K562 (cell line): ENCODE measurements around the gene EGFL6. TPM values are rescaled to one million over a fixed set of nuclear protein-coding genes. Genes with fewer than 3 reads are reported as not detected.

Experiments used
- ATAC-seq: fragments of 200-7000 bp; cut with Tn5 transposase; 3 replicates; pipeline ENCODE4 v1.9.1; 2020; ENCODE audit warnings: moderate library complexity
- Bru-seq: library from RNA; stranded (reverse); fragments of 400-500 nt; gene quantifications from one replicate; lab custom pipeline; 2021; lab: Mats Ljungman, UMichigan
- BruChase-seq, 2 experiments: library from RNA; stranded (reverse); fragments of 400-500 nt; gene quantifications; one replicate each; lab custom pipeline; 2021; lab: Mats Ljungman, UMichigan
- BruUV-seq: library from RNA; stranded (reverse); fragments of 400-500 nt; replicated peaks from 2 replicates; lab custom pipeline; 2021; lab: Mats Ljungman, UMichigan
- CTCF ChIA-PET: fragments of 300-600 bp; formaldehyde crosslinking; extraction: SDS; loops from one replicate; lab custom pipeline; 2021; ENCODE audit warnings: low intra/inter-chr PET ratio; lab: Yijun Ruan, JAX
- POLR2A ChIA-PET: fragments of 300-600, 350-650 bp; sonication (Branson Sonifier 250); formaldehyde crosslinking; extraction: SDS; loops from one replicate; lab custom pipeline; 2021; ENCODE audit warnings: antibody characterized with exemption, inconsistent platforms; lab: Yijun Ruan, JAX
- DNase-seq, 4 experiments: peaks; one replicate each; pipeline versions ENCODE4 v3.0.0 to v3.0.0-alpha.2; 2011 to 2018; ENCODE audit warnings: low spot score in 3 of 4, mixed read lengths in 3 of 4; ENCODE audit errors: extremely low read depth in 1 of 4
- FAIRE-seq: peaks from 2 replicates; lab custom pipeline; 2011; peaks lifted over from hg19 to GRCh38; lab: Jason Lieb, UNC
- H2AFZ ChIP-seq: 2 replicates; pipeline ENCODE4 v1.6.0; 2011; ENCODE audit warnings: low read depth, low read length, control low read depth, inconsistent platforms
- H3K27ac ChIP-seq: fragments of 200-600 bp; 3 replicates; pipeline ENCODE4 v1.8.0; 2011; ENCODE audit warnings: low read depth, mild to moderate bottlenecking, control low read depth, inconsistent platforms, low read length, moderate library complexity, mixed read lengths; ENCODE audit errors: extremely low read depth
- H3K27me3 ChIP-seq, 2 experiments: fragments of 300-600 bp in 1 of 2; 2 replicates in 1 of 2; 3 replicates in 1 of 2; pipeline versions ENCODE4 v1.6.0 to v1.8.0; 2011; ENCODE audit warnings: inconsistent platforms in 2 of 2, low read length in 2 of 2, mild to moderate bottlenecking in 1 of 2, mixed read lengths in 1 of 2, moderate library complexity in 1 of 2; ENCODE audit not compliant: control insufficient read depth in 2 of 2, insufficient read depth in 2 of 2
- H3K36me3 ChIP-seq: fragments of 300-600 bp; 3 replicates; pipeline ENCODE4 v1.8.0; 2011; ENCODE audit warnings: mild to moderate bottlenecking, low read length, inconsistent platforms; ENCODE audit not compliant: control insufficient read depth, insufficient read depth
- H3K4me1 ChIP-seq, 2 experiments: fragments of 200-600 bp in 1 of 2; replicated peaks in 1 of 2; 2 replicates in 1 of 2; 3 replicates in 1 of 2; pipeline versions ENCODE4 v1.5.1 to v1.8.0; 2011; ENCODE audit warnings: inconsistent platforms in 2 of 2, low read length in 2 of 2, mild to moderate bottlenecking in 1 of 2, mixed read lengths in 1 of 2, moderate library complexity in 1 of 2; ENCODE audit not compliant: control insufficient read depth in 2 of 2, insufficient read depth in 2 of 2
- H3K4me2 ChIP-seq: 2 replicates; pipeline ENCODE4 v1.6.1; 2011; ENCODE audit warnings: low read length, control low read depth, inconsistent platforms, mixed read lengths; ENCODE audit not compliant: insufficient read depth
- H3K4me3 ChIP-seq: fragments of 200-600 bp; sonication (generic), shearing (Covaris generic); 2 replicates; pipeline ENCODE4 v1.5.1; 2016; ENCODE audit warnings: control low read depth, inconsistent platforms
- H3K79me2 ChIP-seq: fragments of 200-600 bp; 3 replicates; pipeline ENCODE4 v1.8.0; 2011; ENCODE audit warnings: low read length, inconsistent platforms; ENCODE audit not compliant: control insufficient read depth, insufficient read depth
- H3K9ac ChIP-seq, 2 experiments: 2 replicates each; pipeline versions ENCODE4 v1.6.0 to v1.6.1; 2011; ENCODE audit warnings: low read depth in 2 of 2, low read length in 2 of 2, control low read depth in 1 of 2, inconsistent platforms in 1 of 2, mild to moderate bottlenecking in 1 of 2, mixed read lengths in 1 of 2; ENCODE audit not compliant: insufficient read depth in 1 of 2
- H3K9me1 ChIP-seq: one replicate; pipeline ENCODE4 v1.6.0; 2011; ENCODE audit warnings: inconsistent platforms, mild to moderate bottlenecking, low read length, moderate library complexity; ENCODE audit not compliant: control insufficient read depth, insufficient read depth
- H3K9me3 ChIP-seq: replicated peaks from 2 replicates; pipeline ENCODE4 v1.5.1; 2011; ENCODE audit warnings: low read depth, low read length, inconsistent platforms; ENCODE audit not compliant: control insufficient read depth, insufficient read depth
- H4K20me1 ChIP-seq: replicated peaks from 2 replicates; pipeline ENCODE4 v1.6.1; 2011; ENCODE audit warnings: low read length, inconsistent platforms, mixed read lengths; ENCODE audit not compliant: control insufficient read depth, insufficient read depth
- BACH1 ChIP-seq: fragments of 200-800 bp; sonication (Bioruptor generic); IDR thresholded peaks from 2 replicates; pipeline ENCODE4 v1.6.1; 2016; ENCODE audit warnings: missing genetic modification characterization, missing compliant biosample characterization
- ELF2 ChIP-seq: fragments of 250-450 bp; sonication (Bioruptor Pico); IDR thresholded peaks from 2 replicates; pipeline ENCODE4 v1.5.0; 2021; ENCODE audit warnings: mild to moderate bottlenecking
- ETV5 ChIP-seq: sonication (generic); formaldehyde crosslinking; IDR thresholded peaks from 2 replicates; pipeline ENCODE4 v1.4.0; 2020; ENCODE audit warnings: low read depth, mild to moderate bottlenecking, missing genetic modification reagents
- EWSR1 ChIP-seq: fragments of 450-650 bp; IDR thresholded peaks from 2 replicates; pipeline ENCODE4 v1.6.1; 2018; ENCODE audit warnings: borderline replicate concordance, mild to moderate bottlenecking, low read depth, moderate library complexity; ENCODE audit not compliant: partially characterized antibody
- HNRNPUL1 ChIP-seq: fragments of 200-400 bp; formaldehyde crosslinking; IDR thresholded peaks from 2 replicates; pipeline ENCODE4 v1.6.1; 2017; ENCODE audit warnings: low read length
- KAT7 ChIP-seq: sonication (generic); formaldehyde crosslinking; IDR thresholded peaks from 2 replicates; pipeline ENCODE4 v1.8.0; 2022; ENCODE audit warnings: missing genetic modification reagents, mild to moderate bottlenecking, borderline replicate concordance
- KDM5B ChIP-seq: fragments of 200-600 bp; sonication (generic); IDR thresholded peaks from 2 replicates; pipeline ENCODE4 v1.6.1; 2012; ENCODE audit warnings: low read depth, mild to moderate bottlenecking, moderate library complexity, low read length, control low read depth, inconsistent platforms; ENCODE audit not compliant: insufficient replicate concordance
- KLF16 ChIP-seq: IDR thresholded peaks from 2 replicates; pipeline ENCODE4 v1.6.1; 2016; ENCODE audit warnings: antibody characterized with exemption
- MEIS2 ChIP-seq: fragments of 450-650 bp; IDR thresholded peaks from 2 replicates; pipeline ENCODE4 v1.6.1; 2014; ENCODE audit warnings: mild to moderate bottlenecking; ENCODE audit not compliant: partially characterized antibody
- PCBP1 ChIP-seq: fragments of 200-400 bp; formaldehyde crosslinking; IDR thresholded peaks from 2 replicates; pipeline ENCODE4 v1.6.1; 2018; ENCODE audit warnings: mild to moderate bottlenecking, low read depth, low read length; ENCODE audit not compliant: poor library complexity, severe bottlenecking
- PHF8 ChIP-seq: fragments of 200-600 bp; sonication (generic); IDR thresholded peaks from 2 replicates; pipeline ENCODE4 v1.6.1; 2012; ENCODE audit warnings: mixed run types, mild to moderate bottlenecking, inconsistent platforms, low read length, moderate library complexity, borderline replicate concordance
- SNIP1 ChIP-seq: fragments of 450-650 bp; IDR thresholded peaks from 2 replicates; pipeline ENCODE4 v1.7.1; 2017; ENCODE audit warnings: low read depth, mild to moderate bottlenecking
- SRSF9 ChIP-seq: fragments of 200-400 bp; formaldehyde crosslinking; IDR thresholded peaks from 2 replicates; pipeline ENCODE4 v1.6.1; 2017; ENCODE audit warnings: low read depth, low read length, borderline replicate concordance
- ZNF3 ChIP-seq: fragments of 250-450 bp; sonication (Bioruptor Pico); IDR thresholded peaks from 2 replicates; pipeline ENCODE4 v1.5.0; 2021; ENCODE audit warnings: mild to moderate bottlenecking, moderate library complexity
- ZNF75A ChIP-seq: fragments of 450-650 bp; formaldehyde crosslinking; IDR thresholded peaks from 2 replicates; pipeline ENCODE4 v1.4.0; 2020; ENCODE audit warnings: mild to moderate bottlenecking
- WGBS: fragments of 100-300 bp; shearing (Covaris generic); methylation state at CpG from one replicate; pipeline ENCODE4 v1.1.6; 2016; ENCODE audit warnings: low coverage, mixed read lengths; ENCODE audit not compliant: insufficient coverage; ENCODE audit errors: missing lambda C conversion rate; 5-methylcytosine and 5-hydroxymethylcytosine counted together
- in situ Hi-C: fragments of 300-500 bp; cut with MboI; formaldehyde crosslinking; loops from 4 replicates; pipeline ENCODE4 v1.15.0; 2018; ENCODE audit warnings: inconsistent platforms, mixed read lengths
- intact Hi-C: fragments of 100-400 bp; cut with micrococcal nuclease; formaldehyde crosslinking; loops from 2 replicates; pipeline ENCODE4 v1.14.2; 2022
- long read RNA-seq, 3 experiments: library from polyadenylated mRNA in 2 of 3; library from RNA in 1 of 3; unstranded in 2 of 3; stranded (forward) in 1 of 3; transcript quantifications; one replicate each; pipeline ENCODE4 v2.0.0, GENCODE V29; 2019 to 2022
- polyA minus RNA-seq, 3 experiments: library from RNA; depleted of rRNA, polyadenylated mRNA; stranded (reverse); fragments of >200 nt; gene quantifications; 2 replicates each; pipeline ENCODE4 v1.2.3, GENCODE V29; 2011
- polyA plus RNA-seq, 8 experiments: library from polyadenylated mRNA; depleted of rRNA in 4 of 8; stranded (reverse) in 5 of 8; unstranded in 3 of 8; fragments of >200 nt; fragmentation: Nextera tagmentation in 2 of 8; fragmentation: Illumina TruSeq in 1 of 8; extraction: Ambion mirVana in 2 of 8; extraction: Trizol in 1 of 8; gene quantifications; 2 replicates each; pipeline versions ENCODE4 v1.2.1 to v1.2.3, GENCODE V29; 2011 to 2014; ENCODE audit warnings: inconsistent platforms in 1 of 8, missing spikeins in 1 of 8
- total RNA-seq, 7 experiments: library from RNA; depleted of rRNA in 6 of 7; stranded (reverse); fragments of >200 nt in 6 of 7; fragmentation: Illumina TruSeq in 2 of 7; extraction: Trizol in 2 of 7; gene quantifications; 2 replicates each; pipeline versions ENCODE4 v1.2.1 to v1.2.3, GENCODE V29; 2011 to 2021; ENCODE audit warnings: low replicate concordance in 1 of 7
- TF ChIP-seq, protein P1 (sequence below), 2 experiments: fragments of 250-450 bp in 1 of 2; fragments of 450-650 bp in 1 of 2; sonication (Bioruptor Pico) in 1 of 2; IDR thresholded peaks; 2 replicates each; pipeline versions ENCODE4 v1.6.1 to v1.8.0; 2016 to 2021; ENCODE audit warnings: mild to moderate bottlenecking in 2 of 2, moderate library complexity in 2 of 2, missing compliant biosample characterization in 1 of 2, missing genetic modification characterization in 1 of 2

EGFL6 gene
- total RNA-seq (2011; cell fraction: chromatin; rRNA removed; ENCODE audit: low replicate concordance): not detected in 2 replicates
- not detected in 2 replicates for total RNA-seq (2011; cell fraction: nucleolus; rRNA removed)
- total RNA-seq (2011; cell fraction: nucleoplasm; rRNA removed): not detected in 2 replicates
- total RNA-seq (2014; rRNA removed) (not detected in 2 replicates), total RNA-seq (2014; rRNA removed; fragmentation: Illumina TruSeq; extraction: Trizol) (not detected in 2 replicates), total RNA-seq (2015; rRNA removed; fragmentation: Illumina TruSeq; extraction: Trizol) (not detected in 2 replicates), total RNA-seq (2021) (not detected in 2 replicates), polyA plus RNA-seq (2011; rRNA removed) (not detected in 2 replicates), polyA plus RNA-seq (2014; fragmentation: Illumina TruSeq; extraction: Trizol) (not detected in 2 replicates), polyA plus RNA-seq (2014; fragmentation: Nextera tagmentation; extraction: Ambion mirVana) (under 1 TPM in 1 of 2 experiments, not detected in 1; 0.01 TPM), polyA plus RNA-seq (2014; rRNA removed) (not detected in 2 replicates), polyA minus RNA-seq (2011; rRNA and poly(A)+ RNA removed) (not detected in 2 replicates), Bru-seq, nascent RNA (percentile 5 among the genes with signal in this experiment), BruChase-seq, experiment 1, labeled RNA remaining after a 2-hour chase (percentile 3 among the genes with signal in this experiment), BruChase-seq, experiment 2, labeled RNA remaining after a 6-hour chase (percentile 8 among the genes with signal in this experiment)
- polyA plus RNA-seq (2011; cell fraction: cytosol; rRNA removed): not detected in 2 replicates
- not detected in 2 replicates for polyA plus RNA-seq (2011; cell fraction: nucleus; rRNA removed)
- polyA plus RNA-seq (2012): 0.03 and 0.10 TPM in 2 replicates
- not detected in 2 replicates for polyA minus RNA-seq (2011; cell fraction: cytosol; rRNA and poly(A)+ RNA removed)
- not detected in 2 replicates for polyA minus RNA-seq (2011; cell fraction: nucleus; rRNA and poly(A)+ RNA removed)
- long read RNA-seq, experiment 1: 0 reads
- long read RNA-seq, experiment 2: 0 reads
- long read RNA-seq, experiment 3: 0 reads

DNA sequence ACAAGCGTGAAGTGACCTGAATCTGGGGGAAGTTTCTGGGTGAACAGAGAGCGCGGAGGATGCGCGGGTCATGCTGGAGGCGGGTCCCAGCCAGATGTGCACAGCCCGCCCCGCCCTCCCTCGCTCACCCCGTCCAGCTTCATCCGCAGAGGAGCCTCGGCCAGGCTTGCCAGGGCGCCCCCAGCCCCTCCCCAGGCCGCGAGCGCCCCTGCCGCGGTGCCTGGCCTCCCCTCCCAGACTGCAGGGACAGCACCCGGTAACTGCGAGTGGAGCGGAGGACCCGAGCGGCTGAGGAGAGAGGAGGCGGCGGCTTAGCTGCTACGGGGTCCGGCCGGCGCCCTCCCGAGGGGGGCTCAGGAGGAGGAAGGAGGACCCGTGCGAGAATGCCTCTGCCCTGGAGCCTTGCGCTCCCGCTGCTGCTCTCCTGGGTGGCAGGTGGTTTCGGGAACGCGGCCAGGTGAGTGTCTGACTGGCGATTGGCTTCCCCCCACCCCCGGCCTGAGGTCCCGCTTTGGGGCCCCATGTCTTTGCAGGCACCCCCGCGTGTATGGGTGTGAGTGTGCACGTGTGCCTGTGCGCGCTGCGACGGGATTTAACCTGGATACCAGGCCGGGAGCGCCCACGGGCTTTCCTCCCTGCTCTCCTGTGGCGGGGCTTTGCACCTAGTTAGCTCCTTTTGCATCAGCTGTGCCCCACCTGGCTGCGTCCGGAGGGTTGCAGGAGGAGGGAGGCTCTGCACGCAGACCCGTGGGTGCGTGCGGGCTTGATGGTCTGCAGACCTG is at the start of gene EGFL6:
TSS of gene EGFL6 (plus strand) at position 123 of the 782 bp plus-strand sequence. CDS start at position 384, 261 bp downstream.
- Histone ChIP-seq H3K9ac (no peak within 1 kb of the TSS), H3K4me2 (no peak within 1 kb of the TSS), H3K4me1 (peaks cover 0 to 8% of the 10 kb centered on the region in 2 experiments; a peak in 2 of 5 replicates), H3K9me3 (no peaks in the 10 kb centered on the region), H3K9me1 (no peaks in the 10 kb centered on the region), H3K79me2 (no peaks in the 10 kb centered on the region), H3K36me3 (no peaks in the 10 kb centered on the region), H2AFZ (no peak within 1 kb of the TSS), H3K27ac (no peak within 1 kb of the TSS), H3K4me3 (no peak within 1 kb of the TSS), H4K20me1 (no peaks in the 10 kb centered on the region), H3K27me3 (peaks cover 10 to 24% of the 10 kb centered on the region in 2 experiments)
- in situ Hi-C loops: no loop called here
- no peak for DNase-seq
- 1% methylated on average over 21 of the region's 57 CpGs for WGBS
- intact Hi-C loops: loop anchor here (5.0 kb wide), 1 partner anchor 78 kb away; no protein-coding TSS in a partner anchor
- POLR2A ChIA-PET: no interaction called here
- no TSS peak for BruUV-seq
- no peak for ATAC-seq
- CTCF ChIA-PET: no interaction called here
- FAIRE-seq: no peak
- no peak for TF ChIP-seq ETV5 (CRISPR knock-in tag)
- TF ChIP-seq EWSR1: no peak
- TF ChIP-seq ZNF75A (CRISPR knock-in tag): no peak
- TF ChIP-seq MEIS2: no peak
- TF ChIP-seq PCBP1: no peak
- no peak for TF ChIP-seq PHF8
- TF ChIP-seq KAT7 (CRISPR knock-in tag): no peak
- no peak for TF ChIP-seq HNRNPUL1
- TF ChIP-seq, protein P1, sequence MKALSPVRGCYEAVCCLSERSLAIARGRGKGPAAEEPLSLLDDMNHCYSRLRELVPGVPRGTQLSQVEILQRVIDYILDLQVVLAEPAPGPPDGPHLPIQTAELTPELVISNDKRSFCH (CRISPR knock-in tag; IDR thresholded peaks at IDR 0.05): no peak
- TF ChIP-seq, protein P1 (tag; IDR thresholded peaks at IDR 0.05): no peak
- no peak for TF ChIP-seq ZNF3 (CRISPR knock-in tag)
- no peak for TF ChIP-seq SNIP1
- TF ChIP-seq KDM5B: no peak
- no peak for TF ChIP-seq ELF2
- TF ChIP-seq BACH1 (tag): no peak
- TF ChIP-seq KLF16: no peak
- no peak for TF ChIP-seq SRSF9
